NCI-H128 (cell line): ENCODE measurements around the gene ILDR1.
"Not testable (repeated sequence)": the region's sequence is repeated elsewhere in the genome, so short reads cannot be mapped to it uniquely, and the experiment has no call there.

Source experiments
- DNase-seq: peaks from one replicate; lab custom pipeline; 2025; ENCODE audit not compliant: unreplicated experiment; lab: John Stamatoyannopoulos, UW

The ILDR1 gene

DNA sequence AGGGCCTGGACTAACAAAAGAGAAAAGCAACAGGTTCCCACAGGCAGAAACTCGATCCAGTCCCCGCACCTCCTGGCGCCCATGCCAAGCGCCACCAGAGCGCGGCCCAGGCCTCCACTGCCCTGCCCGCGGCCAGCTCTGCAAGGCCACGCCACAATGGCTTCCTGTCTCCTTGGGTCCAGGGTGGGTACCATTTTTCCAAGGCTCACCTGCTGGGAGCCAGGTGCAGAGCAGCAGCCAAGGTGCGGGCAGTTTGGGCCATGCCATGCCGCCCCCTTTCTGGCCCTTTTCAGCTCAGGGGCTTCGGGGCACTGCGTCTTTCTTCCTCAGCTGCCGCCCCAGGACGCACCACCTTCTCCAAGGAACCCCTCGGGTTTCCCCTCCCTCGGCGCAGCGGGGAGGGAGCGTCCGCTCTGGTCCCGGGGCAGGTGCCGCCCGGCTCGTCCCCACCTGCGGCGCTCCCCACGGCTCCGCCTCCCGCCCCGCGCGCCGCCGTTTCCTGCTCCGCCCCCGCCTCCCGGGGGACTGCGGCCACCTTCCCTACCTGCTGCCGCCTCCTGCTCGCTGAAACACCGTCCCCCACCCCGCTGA is at the start of gene ILDR1:
ILDR1 (minus strand) TSS at position 437 of the 591 bp plus-strand sequence; CDS start at position 267, 170 bp downstream.
- DNase-seq = no peak

DNA sequence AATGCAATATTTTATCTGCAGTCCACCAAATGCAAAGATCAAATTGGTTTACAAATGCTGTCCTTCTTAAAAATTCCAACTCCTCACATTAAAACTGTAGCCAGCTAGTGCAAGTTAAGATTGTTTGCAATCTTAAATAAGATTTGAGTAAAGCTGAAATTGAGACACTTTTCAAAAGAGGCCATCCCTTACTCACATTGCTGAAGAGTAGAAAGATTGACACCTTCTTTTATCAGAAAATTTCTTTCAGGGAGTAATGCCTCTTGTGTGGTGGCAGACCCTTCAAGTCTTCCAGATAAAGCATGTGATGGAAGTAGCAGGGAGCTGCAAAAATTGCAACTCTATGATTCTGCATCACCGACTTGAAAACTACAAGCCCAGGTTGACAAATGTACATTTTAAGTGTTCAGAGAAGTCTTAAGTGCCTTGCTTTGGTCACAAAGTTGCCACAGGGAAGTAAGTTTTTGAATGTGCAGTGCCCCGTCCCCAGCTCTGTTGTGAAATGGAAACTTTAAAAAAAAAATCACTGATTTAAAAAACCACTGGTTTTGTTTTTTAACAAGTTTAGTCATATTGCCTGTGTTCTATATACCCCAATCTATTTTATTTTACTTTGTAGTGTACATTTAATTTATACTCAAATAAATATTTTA is 45.7 kb upstream of the ILDR1 start:
- no peak for DNase-seq

DNA sequence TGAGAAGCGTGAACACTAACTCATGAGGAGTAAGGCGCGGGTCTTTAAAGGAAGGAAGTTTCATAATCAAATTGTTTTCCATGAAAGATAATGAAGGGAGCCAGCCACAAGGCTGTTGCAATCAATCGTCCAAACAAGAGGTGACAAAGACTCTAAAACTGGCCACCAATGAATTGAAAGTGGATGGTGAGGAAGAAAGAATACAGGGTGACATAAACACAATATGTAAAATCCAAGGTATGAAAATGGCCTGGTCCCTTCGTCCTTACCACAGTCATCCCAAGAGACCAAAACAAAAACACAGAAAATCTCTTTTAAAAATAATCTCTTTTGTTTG is 45.1 kb upstream of the ILDR1 start:
- DNase-seq = no peak

DNA sequence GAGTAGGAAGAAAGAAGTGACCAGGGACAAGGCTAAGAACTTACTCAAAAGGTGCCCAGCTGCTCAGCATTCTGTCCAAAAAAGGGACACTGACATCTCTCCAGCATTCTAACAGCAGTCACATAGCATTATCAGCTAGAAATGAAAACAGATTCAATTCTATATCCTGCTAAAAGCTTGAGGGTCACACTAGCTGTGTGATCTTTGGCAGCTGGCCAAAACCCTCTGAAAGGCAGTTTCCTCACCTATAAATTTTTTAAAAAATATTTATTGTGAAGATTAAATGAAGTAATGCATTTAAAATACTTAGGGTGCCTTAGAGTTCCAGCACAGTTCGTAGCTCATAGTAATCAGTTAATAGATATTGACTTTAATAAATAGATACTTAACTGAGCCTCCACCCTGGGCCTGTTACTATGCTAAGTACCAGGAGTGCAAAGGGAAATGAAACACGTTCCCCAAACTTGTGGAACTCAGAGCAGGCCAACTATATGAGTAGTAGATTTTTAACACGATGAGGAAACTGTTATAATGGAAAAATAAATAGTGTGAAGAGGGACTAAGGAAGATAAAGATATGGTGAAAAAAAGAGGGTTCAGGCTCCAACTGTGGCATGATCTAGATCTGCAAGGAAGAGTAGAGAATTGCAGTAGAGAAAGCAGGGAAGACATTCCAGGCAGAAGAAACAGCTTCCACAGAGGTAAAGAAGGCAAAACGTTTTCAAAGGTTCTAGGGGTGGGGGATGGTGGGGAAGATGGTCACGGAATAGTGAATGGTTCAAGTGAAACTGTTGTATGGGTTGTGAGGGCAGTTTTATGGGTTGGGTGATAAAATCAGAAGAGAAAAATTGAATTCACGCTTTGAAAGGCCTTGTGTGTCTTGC is 44.5 kb upstream of the ILDR1 start:
- DNase-seq = no peak

DNA sequence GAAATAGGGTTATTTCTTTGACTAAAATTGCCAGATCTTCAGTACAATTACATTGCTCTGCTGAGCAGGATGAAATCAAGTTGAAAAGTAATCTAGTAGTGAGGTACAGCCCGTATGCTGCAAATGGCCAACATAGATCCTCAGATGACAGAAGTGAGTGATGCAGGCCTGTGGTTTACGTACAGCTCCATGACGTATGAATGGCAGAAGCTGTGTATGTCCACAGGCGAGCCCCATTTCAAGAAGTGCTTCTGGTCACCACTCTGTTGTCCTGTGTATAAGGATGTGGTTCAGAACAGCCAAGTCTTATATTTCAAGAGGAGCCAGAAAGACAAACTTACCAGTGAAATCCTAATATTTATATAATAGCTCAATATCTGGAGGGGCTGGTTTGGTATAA is 42.3 kb upstream of the ILDR1 start:
- no peak for DNase-seq

DNA sequence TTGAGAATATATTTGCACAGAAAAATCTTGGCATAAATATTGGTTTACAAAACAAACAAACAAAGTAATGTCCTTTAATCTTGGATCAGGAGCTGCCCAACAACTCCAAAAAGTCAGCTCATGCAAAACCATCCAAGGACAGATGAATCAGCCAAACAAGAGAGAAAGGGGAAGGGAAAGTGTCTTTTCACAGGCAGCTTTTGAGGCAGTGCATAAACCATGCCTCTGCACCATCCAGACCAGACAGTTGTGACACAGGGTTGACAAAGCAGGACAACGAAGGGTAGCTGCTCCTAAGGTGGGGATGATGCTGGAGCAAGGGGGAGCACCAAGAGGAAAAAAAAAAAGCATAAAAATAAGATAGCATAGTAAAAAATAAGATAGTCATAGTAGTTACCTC is 41.9 kb upstream of the ILDR1 start:
- DNase-seq = no peak

DNA sequence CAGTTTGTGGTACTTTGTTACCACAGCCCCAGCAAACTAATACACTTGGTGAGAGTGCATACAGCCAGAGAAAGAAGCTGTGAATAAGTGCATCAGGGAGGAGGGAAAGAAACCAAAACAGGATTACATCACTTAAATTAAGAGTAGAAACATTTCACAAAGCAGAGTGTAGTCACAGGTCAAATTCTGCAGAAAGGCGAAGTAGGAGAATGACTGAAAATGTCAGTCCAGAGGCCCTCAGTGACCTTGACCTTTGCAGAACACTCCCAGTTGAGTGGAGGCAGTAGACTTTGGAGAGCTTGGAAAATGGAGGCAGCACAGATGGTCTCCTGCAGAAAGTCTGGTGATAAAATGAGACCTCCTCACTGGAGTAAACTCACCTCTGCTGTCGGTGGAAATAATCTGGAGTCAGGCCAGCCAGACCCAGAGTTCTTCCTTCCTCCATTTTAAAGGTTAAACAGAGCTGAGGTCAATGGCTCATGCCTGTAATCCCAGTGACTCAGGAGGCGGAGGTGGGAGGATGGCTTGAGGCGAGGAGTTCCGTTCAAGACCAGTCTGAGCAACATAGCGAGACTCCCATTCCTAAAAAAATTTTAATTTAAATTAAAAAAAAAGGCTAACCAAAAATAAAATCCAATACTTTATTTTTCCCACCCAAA is 38.1 kb upstream of the ILDR1 start:
- DNase-seq = no peak

DNA sequence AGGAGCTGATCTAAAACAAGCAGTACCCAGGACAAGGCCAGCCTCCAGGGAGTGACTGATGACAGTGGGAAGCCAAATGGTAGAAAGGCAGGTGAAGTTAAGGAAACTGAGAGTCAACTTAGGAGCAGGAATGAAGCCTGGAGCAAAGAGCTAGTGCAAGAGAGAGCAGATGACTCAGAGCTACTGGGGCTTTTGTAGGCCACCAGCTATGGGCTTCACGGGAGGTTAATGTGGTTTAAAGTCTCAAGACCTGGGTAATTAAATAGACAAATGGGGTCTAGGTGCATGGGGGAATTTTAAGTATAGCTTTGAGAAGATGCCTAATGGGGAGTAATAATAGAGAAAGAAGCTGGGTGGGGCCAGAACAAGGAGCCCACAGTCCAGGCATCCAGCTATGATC is 36.2 kb upstream of the ILDR1 start:
- DNase-seq = no peak

DNA sequence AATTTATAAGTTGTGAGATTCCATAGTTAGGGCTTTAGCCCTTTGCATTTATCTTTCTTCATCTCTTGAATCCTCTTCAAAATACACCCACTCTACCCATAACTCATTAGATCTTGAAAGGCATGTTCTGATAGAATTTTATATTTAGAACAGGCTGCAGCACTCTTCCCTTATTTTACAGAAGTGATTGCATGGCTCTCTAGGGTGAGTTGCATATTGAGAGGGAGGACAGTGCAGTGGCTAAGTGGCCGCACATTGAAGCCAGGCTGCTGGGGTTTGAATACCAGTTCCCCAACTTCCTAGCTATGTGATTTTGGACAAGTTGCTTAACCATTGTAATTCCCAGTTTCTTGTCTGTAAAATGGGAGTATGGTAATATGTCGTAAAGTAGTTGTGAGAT is 35.6 kb upstream of the ILDR1 start:
- no peak for DNase-seq

DNA sequence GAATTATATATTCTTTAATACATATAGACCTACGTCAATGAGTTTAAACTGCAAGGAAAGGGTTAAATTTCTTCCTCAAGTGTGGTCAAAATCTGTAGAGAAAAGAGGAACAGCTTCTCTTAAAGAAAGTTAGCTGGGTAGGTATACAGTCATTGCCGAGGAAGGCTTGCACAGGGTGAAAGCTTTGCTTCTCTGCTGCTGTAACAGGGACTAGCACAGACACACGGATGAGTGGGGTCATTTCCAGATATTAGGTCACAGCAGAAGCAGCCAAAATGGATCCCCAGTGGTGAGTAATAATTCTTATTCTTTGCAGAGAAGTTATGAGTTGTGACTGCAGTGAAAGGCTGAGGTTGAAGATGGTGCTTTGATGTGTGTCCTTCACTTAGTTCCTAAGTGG is 33.2 kb upstream of the ILDR1 start, which contains the start of gene CD86:
CD86 (plus strand) TSS at position 148 of the 400 bp plus-strand sequence; CDS start at position 276, 128 bp downstream.
- no peak for DNase-seq

DNA sequence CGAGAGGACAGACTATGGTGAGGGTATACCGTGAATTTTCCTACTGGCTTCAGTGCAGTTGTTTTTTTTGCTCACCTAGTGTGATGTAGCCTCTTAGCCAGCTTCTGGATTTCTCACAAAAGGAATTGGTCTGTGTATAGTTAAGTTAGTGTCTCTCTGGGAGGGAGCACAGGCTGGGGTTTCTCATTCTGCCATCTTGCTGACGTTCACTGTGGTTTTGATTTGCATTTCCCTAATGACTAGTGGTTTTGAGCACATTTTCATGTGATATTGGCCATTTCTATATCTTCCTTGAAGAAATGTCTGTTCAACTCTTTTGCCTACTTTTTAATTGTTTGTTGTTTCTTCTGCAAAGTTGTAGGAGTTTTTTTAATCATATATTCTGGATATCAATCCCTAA is 30.9 kb upstream of the ILDR1 start:
- no peak for DNase-seq

DNA sequence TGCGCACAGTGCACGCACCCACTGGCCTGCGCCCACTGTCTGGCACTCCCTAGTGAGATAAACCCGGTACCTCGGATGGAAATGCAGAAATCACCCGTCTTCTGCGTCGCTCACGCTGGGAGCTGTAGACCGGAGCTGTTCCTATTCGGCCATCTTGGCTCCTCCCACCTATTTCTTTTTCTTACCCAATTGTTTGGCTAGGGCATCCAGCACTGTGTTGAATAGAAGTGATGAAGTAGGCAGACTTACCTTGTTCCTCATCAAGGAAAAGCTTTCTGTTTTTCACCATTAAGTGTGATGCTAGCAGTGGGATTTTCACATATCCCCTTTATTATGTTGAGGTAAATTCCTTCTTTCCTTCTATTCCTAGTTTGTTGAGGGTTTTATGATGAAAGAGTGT is 25.7 kb upstream of the ILDR1 start:
- DNase-seq = not testable (repeated sequence)

DNA sequence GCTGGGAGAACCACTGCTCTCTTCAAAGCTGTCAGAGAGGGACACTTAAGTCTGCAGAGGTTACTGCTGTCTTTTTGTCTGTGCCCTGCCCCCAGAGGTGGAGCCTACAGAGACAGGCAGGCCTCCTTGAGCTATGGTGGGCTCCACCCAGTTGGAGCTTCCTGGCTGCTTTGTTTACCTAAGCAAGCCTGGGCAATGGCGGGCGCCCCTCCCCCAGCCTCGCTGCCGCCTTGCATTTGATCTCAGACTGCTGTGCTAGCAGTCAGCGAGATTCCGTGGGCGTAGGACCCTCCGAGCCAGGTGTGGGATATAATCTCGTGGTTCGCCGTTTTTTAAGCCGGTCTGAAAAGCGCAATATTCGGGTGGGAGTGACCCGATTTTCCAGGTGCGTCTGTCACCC is 25.2 kb upstream of the ILDR1 start:
- DNase-seq = not testable (repeated sequence)

DNA sequence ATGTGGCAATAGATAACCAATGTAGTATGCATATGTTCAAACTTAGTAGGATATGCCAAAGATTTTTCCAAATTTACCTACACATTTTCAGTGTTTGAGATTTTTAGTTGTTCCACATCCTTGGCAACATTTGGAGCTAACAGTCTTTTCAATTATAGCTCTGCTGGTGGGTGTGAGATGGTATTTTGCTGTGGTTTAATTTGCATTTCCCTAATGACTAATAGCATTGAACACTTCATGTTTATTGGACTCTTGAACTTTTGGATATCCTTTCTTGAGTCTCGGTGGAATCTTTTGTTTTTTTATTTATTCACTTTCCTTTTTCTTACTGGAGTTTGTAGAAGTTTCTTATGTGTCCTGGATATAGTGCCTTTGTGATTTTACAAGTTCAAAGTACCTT is 11.0 kb upstream of the ILDR1 start:
- DNase-seq = no peak

DNA sequence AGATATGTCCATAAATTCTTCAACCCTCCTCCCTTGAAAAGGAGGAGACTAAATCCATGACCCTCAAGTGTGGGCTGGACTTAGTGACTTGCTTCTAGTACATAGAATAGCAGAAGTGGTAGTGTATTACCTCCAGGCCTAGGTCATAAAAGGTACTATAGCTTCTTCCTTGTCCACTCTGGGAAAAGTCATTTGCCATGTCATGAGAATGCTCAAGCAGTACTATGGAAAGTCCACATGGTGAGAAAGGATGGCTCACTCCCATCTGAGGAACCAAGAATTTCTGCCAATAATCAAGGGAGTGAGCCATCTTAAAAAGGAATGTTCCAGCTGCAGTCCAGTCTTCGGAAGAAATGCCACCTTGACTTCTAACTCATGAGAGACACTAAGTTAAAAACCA is 10.5 kb upstream of the ILDR1 start:
- DNase-seq = no peak

DNA sequence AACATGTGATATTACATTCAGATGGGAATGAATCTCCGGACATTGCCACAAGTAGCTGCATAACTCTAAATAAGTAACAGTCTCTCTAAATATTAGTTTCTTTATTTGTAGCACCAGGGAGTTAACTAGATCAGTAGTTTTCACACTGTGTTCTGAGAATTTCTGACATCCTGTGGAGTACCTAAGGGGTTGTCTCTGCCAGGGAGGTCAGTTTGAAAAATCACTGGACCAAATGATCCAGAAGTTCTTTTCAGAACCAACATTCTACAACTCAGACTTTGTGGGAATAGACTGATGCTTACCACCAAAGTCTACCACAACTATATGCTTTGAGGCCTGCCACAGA is 9.0 kb upstream of the ILDR1 start:
- DNase-seq = no peak

DNA sequence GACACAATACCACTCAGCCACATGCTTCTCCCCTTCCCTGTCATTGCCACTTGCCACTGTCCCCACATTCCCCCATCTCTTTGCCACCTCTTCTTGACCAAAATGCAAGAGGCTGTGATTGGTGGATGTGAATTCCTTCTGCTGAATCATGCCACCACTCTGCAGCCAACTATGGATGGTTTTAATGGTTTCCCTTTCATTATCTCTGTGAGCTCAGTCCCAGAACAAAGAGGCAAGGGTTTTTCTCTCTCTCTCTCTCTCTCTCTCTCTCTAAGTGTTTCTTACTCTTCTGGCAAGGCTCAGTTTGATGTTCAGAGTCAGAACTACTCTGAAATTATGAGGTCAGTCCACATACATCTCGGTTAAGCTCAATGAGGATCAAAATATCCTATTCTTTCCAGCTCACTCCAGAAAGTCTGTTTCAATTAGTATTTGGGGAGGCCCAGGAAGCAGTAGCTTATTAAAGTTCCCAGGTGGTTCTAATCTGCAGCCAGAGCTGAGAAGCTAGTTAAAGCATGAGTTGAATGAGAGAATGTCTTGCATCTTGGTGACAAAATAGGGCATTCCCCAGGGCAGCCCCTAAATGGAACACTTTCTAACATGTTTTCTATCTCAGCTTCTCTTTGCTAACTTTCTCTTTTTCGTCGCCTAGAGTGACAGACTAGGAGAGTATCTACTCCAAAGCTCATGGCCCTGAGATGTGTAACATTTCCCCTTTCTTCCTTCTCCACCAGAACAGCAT is 8.5 kb upstream of the ILDR1 start:
- no peak for DNase-seq

DNA sequence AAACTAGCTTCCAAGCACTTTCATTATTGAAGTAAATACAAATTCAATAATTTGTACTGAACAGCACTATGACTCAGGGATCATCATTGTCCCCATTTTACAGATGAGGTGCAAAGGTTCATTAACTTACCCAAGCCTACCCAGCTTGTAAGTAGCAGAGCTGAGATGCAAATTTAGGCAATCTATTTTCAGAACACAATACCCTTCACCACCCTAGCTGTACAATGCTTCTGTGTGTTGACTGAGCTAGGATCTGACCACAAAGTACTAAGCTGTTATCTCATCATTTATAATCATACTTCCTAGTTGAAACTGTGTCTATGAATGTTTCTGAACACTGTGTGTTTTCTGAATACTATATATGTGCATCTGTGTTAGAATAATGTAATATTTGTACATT is 3.2 kb upstream of the ILDR1 start:
- DNase-seq = no peak

DNA sequence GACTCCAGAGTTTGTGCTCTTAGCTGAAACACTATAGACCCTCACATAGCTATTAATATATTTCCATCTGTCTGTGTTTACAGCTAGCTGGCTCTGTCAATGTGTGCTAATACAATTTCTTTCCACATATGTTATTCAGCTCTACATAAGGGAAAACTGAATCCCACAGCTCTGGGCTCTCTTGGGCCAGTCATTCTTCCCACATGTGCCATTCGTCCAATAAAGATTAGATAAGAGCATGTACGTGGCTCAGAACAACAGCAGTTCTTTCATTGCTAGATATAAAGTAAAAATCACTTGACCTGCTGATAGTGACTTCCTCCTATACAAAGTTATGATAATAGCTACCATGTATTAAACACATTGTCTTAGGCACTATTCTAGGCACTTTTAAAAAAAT is 2.8 kb upstream of the ILDR1 start:
- DNase-seq = no peak

DNA sequence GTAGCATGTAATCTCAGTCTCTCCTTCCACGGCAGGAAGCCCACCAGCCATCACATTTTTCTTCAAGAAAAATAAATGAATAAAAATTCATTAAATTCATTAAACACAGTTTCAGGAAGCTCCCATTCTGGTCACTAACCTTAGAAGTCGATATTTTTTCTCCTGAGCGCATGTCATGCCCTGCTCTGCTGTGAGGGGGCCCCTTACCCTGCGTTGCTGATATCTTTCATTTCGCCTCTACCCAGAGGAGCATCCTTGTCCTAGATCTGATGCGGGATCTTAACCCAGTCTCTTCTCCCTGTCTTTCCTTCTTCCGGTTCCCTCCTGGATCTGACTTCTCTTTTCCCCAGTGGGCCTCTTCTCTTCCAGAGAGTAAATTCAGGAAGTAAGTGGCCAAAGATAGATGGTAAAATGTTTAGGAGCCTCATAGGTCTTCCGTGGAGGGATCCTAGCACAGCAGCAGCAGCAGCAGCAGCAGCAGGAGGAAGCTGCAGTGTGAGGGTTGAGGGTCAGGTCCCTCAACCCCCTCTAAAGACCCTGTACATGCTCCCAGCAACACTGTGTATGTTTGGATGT is 1.4 kb upstream of the ILDR1 start:
- no peak for DNase-seq

DNA sequence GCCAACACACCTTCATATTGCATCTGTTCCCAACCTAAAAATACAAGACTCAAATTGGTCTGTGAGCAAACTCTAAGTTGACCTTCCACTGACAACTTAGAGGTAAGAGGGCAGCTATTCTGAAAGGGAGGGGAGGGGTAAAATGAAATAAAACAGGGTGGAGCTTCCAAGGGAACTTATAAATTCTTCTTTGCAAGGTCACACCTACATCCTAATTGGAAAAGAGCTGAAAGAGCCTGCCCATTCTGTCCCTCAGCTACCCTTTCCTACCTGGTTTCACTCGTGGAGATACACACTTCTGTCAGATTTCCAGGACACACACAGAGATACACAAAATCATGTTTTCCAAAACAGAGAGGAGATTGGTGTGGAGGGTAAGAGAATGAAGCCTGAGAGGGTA is 1.0 kb downstream of the ILDR1 start:
- no peak for DNase-seq
